Psoas muscle (tissue), 8 donors: Measurements from ENCODE around the gene STX16. TPM values are rescaled to one million over a fixed set of nuclear protein-coding genes. Genes with fewer than 3 reads are reported as not detected.
"Not testable (repeated sequence)": the region's sequence is repeated elsewhere in the genome, so short reads cannot be mapped to it uniquely, and the experiment has no call there.

ENCODE experiments used
- ATAC-seq, 4 donors: fragments of 200-7000 bp; cut with Tn5 transposase; one replicate each; pipeline ENCODE4 v1.9.1; 2020; ENCODE audit warnings: moderate library complexity in 3 of 4, mild to moderate bottlenecking in 2 of 4
- DNase-seq, 2 donors: peaks; one replicate each; pipeline ENCODE4 v3.0.0-alpha.2; 2020
- H3K27ac ChIP-seq: fragments of 200-600 bp; one replicate; pipeline ENCODE4 v1.8.0; 2022
- H3K27me3 ChIP-seq, 3 donors: fragments of 200-600 bp in 1 of 3; one replicate each; pipeline versions ENCODE4 v1.6.1 to v1.8.0; 2013 to 2022; ENCODE audit warnings: low read length in 2 of 3, mild to moderate bottlenecking in 2 of 3, moderate library complexity in 1 of 3; ENCODE audit not compliant: insufficient read depth in 3 of 3
- H3K36me3 ChIP-seq, 2 donors: fragments of 200-600 bp in 1 of 2; one replicate each; pipeline versions ENCODE4 v1.6.1 to v1.8.0; 2013 to 2022; ENCODE audit warnings: low read depth in 1 of 2, mild to moderate bottlenecking in 1 of 2, moderate library complexity in 1 of 2; ENCODE audit not compliant: insufficient read depth in 1 of 2
- H3K4me1 ChIP-seq: fragments of 200-600 bp; one replicate; pipeline ENCODE4 v1.8.0; 2022
- H3K4me3 ChIP-seq: fragments of 200-600 bp; one replicate; pipeline ENCODE4 v1.8.0; 2022; ENCODE audit warnings: mild to moderate bottlenecking
- H3K9me3 ChIP-seq: fragments of 200-600 bp; one replicate; pipeline ENCODE4 v1.8.0; 2022
- WGBS, 3 donors: extraction: QIAGEN DNeasy Blood & Tissue Kit; methylation state at CpG; one replicate each; pipeline versions ENCODE4 v1.1.6 to v1.1.7; 2013; 5-methylcytosine and 5-hydroxymethylcytosine counted together
- intact Hi-C, 2 donors: fragments of 100-400 bp; cut with DNase I; formaldehyde crosslinking; loops; one replicate each; pipeline versions ENCODE4 v1.11.0 to v1.14.2; 2022
- polyA plus RNA-seq, 3 donors: library from polyadenylated mRNA; stranded (reverse); fragments of 200-250 nt; gene quantifications; one replicate each; pipeline ENCODE4 v1.2.3, GENCODE V29; 2013
- total RNA-seq, 4 donors: library from RNA; stranded (reverse); fragmentation: NEBNext Ultra II Directional in 2 of 4; extraction: Animal tissue kit (Norgen Biotek cat#: 25700) in 2 of 4; gene quantifications; one replicate each; pipeline versions ENCODE4 v1.2.1 to v1.2.4, GENCODE V29; 2021 to 2023
- TF ChIP-seq, protein P1 (sequence below): fragments of 200-600 bp; IDR thresholded peaks from one replicate; pipeline ENCODE4 v1.8.0; 2022; ENCODE audit warnings: antibody characterized with exemption
- donor health status: healthy with polysubstance abuse.
- donor health status: DM: no; HTN: no; CAD: no; lungs with moderate emphysema.
- donor health status: Bipolar disorder and iron deficiency.
- donor health status: healthy.
- donor health status: DM: yes; HTN: yes; CAD: no.
- donor health status: DM: no; HTN: no; CAD: no.
- donor health status: DM: no; HTN: no; CAD: no.
- donor health status: DM: yes; HTN: yes; CAD: no.

The STX16 gene
- total and polyA plus RNA-seq, 7 donors, result 17.5 to 58.1 (median 20.0) TPM

DNA sequence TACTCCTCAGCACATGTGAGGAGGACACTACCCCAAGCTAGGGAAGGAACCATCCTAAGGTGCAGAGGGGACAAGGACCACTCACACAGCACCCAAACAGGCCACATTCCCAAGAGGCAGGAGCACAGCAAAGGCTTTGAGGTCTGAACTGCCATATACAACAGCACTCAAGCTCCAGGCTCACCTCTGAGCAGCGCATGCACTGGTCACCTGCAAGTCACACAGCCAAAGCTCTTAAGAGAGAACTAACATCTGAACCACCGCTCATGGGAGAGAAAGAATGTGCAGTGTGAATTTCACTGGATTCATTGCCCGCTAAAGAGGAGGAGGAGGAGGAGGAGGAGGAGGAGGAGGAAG, 72.5 kb downstream of the STX16 start:
- H3K4me1 ChIP-seq, result no peaks in the 10 kb centered on the region
- H3K27me3 ChIP-seq, result peaks cover 0 to 27% (median 0%) of the 10 kb centered on the region in 3 donors
- H3K9me3 ChIP-seq, result peaks cover 3% of the 10 kb centered on the region
- 79 to 95% (median 86%) methylated on average over 3 of the region's 3 CpGs for WGBS, 3 donors
- H3K27ac ChIP-seq, result no peak overlapping the region
- DNase-seq (no peak), ATAC-seq (no peak)
- no peaks in the 10 kb centered on the region for H3K36me3 ChIP-seq
- TF ChIP-seq, protein P1, sequence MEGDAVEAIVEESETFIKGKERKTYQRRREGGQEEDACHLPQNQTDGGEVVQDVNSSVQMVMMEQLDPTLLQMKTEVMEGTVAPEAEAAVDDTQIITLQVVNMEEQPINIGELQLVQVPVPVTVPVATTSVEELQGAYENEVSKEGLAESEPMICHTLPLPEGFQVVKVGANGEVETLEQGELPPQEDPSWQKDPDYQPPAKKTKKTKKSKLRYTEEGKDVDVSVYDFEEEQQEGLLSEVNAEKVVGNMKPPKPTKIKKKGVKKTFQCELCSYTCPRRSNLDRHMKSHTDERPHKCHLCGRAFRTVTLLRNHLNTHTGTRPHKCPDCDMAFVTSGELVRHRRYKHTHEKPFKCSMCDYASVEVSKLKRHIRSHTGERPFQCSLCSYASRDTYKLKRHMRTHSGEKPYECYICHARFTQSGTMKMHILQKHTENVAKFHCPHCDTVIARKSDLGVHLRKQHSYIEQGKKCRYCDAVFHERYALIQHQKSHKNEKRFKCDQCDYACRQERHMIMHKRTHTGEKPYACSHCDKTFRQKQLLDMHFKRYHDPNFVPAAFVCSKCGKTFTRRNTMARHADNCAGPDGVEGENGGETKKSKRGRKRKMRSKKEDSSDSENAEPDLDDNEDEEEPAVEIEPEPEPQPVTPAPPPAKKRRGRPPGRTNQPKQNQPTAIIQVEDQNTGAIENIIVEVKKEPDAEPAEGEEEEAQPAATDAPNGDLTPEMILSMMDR, result no peak
- H3K4me3 ChIP-seq, result no peak overlapping the region
- intact Hi-C loops, result no loop called here

DNA sequence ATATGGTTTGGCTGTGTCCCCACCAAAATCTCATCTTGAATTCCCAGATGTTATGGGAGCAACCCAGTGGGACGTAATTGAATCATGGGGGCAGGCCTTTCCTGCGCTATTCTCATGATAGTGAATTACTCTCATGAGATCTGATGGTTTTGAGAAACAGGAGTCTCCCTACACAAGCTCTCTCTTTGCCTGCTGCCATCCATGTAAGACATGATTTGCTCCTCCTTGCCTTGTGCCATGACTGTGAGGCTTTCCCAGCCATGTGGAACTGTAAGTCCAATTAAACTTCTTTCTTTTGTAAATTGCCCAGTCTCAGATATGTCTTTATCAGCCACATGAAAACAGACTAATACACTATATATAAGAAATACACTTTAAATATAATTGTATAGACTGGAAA, 75.1 kb downstream of the STX16 start:
- H3K4me3 ChIP-seq, H3K4me1 ChIP-seq, H3K36me3 ChIP-seq, H3K27ac ChIP-seq, intact Hi-C loops, DNase-seq, ATAC-seq, H3K9me3 ChIP-seq: not testable (repeated sequence)
- WGBS, 3 donors, result 75 to 80% (median 75%) methylated on average over 2 of the region's 2 CpGs
- H3K27me3 ChIP-seq, result peaks cover 0 to 19% (median 0%) of the 10 kb centered on the region in 3 donors

Other genes with a start within 250 kb of the STX16 start
- 1 to 10 TPM in 1 of 4 donors, under 1 TPM in 3; 0.14 to 1.2 (median 0.18) TPM for gene APCDD1L, start 135.9 kb upstream of the STX16 start, total RNA-seq
- under 1 TPM; 0.03 to 0.10 (median 0.07) TPM for gene APCDD1L, start 135.9 kb upstream of the STX16 start, polyA plus RNA-seq
- 10 to 100 TPM; 29.1 to 52.3 (median 36.4) TPM for gene NPEPL1, start 41.5 kb downstream of the STX16 start, total RNA-seq
- 10 to 100 TPM; 18.4 to 41.9 (median 29.1) TPM for gene NPEPL1, start 41.5 kb downstream of the STX16 start, polyA plus RNA-seq
- gene GNAS-AS1, start 199.6 kb downstream of the STX16 start, total RNA-seq, result 1 to 10 TPM in 1 of 4 donors, under 1 TPM in 2, not detected in 1; 0.26 to 1.0 (median 0.65) TPM
- under 1 TPM; 0.03 to 0.53 (median 0.13) TPM for gene GNAS-AS1, start 199.6 kb downstream of the STX16 start, polyA plus RNA-seq
- 1,000 to 10,000 TPM; 1,018 to 1,905 (median 1,319) TPM for gene GNAS, start 201.4 kb downstream of the STX16 start, total RNA-seq
- gene GNAS, start 201.4 kb downstream of the STX16 start, polyA plus RNA-seq, result 1,000 to 10,000 TPM in 2 of 3 donors, 100 to 1,000 TPM in 1; 700 to 1,469 (median 1,394) TPM